Lung microvascular endothelial cell (primary cell): ENCODE results near the gene FAM174A. TPM values are rescaled to one million over a fixed set of nuclear protein-coding genes. Genes with fewer than 3 reads are reported as not detected.

Experiments used
- DNase-seq, 2 donors: peaks; one replicate each; pipeline versions ENCODE4 v3.0.0 to v3.0.0-alpha.2; 2010; ENCODE audit warnings: low read depth in 2 of 2
- total RNA-seq: library from RNA; depleted of rRNA; stranded (reverse); fragments of >200 nt; gene quantifications from 2 replicates; pipeline ENCODE4 v1.2.1, GENCODE V29; 2014

The FAM174A gene
- 15.0 and 28.4 TPM in 2 replicates for total RNA-seq

DNA sequence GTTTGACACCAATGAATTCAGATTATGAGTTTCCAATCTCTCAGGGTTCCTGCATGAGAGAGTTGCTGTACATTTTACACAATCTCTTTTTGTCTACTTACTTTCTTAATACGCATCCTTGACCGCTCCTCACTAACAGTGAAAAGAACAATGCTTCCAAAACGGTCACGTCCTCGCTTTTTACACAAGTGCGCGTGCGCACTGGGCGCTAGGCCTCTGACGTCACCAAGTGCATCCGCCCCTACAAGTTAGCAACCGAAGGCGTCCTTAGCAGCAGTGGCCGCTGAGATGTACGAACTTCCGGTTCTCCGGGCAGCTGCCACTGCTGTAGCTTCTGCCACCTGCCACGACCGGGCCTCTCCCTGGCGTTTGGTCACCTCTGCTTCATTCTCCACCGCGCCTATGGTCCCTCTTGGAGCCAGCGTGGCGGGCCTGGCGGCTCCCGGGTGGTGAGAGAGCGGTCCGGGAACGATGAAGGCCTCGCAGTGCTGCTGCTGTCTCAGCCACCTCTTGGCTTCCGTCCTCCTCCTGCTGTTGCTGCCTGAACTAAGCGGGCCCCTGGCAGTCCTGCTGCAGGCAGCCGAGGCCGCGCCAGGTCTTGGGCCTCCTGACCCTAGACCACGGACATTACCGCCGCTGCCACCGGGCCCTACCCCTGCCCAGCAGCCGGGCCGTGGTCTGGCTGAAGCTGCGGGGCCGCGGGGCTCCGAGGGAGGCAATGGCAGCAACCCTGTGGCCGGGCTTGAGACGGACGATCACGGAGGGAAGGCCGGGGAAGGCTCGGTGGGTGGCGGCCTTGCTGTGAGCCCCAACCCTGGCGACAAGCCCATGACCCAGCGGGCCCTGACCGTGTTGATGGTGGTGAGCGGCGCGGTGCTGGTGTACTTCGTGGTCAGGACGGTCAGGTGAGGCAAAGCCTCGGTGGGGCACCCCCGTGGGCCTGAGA lies at the start of gene FAM174A:
Gene FAM174A (plus strand): TSS at position 315 of the 946 bp plus-strand sequence. CDS start 157 bp downstream, at position 472.
- DNase-seq: peak; percentile 98

- DNase-seq: no peak
Measured at GRCh38 chr5:100493996-100494395, 41.2 kb upstream of the FAM174A start.

GRCh38 chr5:100496296-100496695 lies 38.9 kb upstream of the FAM174A start:
- DNase-seq: no peak

DNA sequence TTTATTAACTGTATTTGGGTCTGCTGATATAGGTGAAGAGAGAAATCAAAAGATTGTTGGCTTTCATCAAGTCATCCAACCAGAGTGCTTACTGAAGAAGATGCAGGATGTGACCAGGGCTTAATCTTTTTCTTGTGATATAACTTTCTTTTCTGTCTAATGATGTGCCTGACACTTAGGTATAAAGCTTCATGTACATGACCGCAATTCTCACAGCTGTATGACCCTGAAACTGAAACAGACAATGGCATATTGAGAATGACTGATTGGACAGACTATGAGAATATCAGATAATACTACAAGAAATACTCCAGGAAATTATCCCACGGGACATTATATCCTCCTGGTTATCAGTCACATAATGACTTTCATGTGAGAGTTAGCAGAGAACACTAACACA lies 32.5 kb upstream of the FAM174A start:
- no peak for DNase-seq

DNA sequence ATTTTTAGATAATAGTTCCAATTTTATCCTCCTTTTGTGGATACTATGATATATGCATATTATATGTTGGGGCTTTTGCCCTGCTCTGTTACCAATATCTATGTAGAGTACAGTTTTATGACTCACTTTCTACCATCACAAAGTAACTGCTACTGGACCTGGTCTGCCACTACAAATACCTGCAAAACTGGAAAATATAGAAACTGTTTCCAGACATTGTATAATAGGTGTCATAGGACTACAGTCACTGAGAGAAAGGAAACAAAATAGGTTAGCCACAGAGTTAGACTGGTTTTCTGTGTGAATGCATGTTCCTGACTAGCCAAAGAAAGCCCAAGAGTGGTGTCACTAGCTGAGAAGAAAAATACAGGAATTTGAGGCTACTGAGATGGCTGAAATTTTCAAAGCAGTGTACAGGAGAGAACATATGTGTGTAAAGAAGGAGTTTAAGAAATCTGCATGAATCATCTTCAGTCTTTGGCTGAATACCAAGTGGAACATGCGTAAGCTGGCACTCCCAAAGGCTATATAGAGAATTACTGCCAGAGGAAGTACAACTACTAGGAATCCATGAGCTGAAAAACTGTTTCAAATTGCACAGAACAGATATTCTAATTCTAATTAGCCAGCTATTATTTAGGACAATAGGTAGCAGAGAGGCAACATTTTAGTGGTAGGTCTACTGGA lies 29.0 kb upstream of the FAM174A start:
- peak in 1 of 2 donors; percentile 55 for DNase-seq

DNA sequence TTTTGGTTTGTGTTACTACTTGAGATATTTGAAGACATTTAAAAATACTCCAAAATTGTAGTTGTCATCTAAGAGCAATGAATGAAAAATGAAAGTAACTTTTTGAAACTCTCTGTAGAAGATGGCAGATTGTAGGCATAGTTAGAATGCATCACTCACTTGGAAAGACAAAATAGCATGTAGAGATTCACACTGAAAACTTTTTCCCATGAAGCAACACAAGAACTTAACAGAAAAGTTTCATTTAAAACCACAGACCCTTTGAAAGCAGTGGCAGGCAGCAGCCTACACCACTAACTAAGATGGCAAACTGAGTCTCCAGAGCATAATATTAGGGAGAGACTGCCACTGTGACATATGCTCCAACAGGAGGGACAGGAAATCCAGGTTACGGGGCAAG lies 18.9 kb upstream of the FAM174A start:
- DNase-seq: no peak

DNA sequence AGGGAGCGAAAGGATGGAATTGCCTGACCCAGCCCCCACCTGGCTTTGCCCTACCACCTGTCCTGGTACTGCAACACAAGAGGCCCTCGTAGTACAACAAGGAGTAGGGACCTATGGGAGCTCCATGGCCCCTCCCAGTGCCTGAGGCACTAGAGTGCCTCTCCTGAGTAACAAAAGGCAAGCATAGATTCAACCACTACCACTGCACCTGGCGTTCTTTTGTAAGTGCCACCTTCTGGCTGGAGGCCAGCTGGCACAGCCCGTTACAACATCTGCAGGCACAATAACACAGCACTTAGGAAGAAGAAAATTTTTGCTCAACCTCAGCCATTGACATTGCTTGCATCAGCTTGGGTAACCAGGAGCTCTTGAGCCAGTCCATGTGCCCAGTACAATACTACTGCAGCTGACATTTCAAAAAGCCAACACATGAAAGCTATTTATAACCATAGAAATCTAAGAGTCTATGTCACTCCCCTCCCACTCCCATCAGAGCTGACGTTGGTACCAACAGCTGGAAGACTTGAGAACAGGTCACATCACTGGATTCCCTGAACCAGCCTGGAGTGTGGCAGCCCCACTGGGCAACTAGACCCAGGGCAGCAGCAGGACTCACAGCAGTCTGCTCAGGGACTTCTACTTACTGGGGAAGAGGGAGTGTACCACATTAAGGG lies 17.7 kb upstream of the FAM174A start:
- DNase-seq: no peak

DNA sequence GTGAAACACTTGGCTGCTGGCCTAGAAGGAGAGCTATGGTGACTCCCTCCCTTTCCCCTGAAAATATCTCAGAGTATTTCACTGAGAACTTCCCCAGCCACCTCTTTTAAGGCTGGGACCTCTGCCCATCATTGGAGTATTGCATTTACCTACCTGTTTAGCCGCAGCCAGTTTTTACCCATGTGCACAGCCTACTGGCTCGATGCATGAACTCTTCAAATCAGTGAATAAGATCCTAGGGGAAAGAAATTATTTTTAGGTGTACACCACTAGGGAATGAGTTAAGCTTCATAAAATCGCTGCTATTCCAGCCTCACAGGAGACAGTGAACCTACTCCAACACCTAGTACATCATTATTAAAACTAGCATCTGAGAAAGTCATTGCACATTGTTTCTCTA lies 16.8 kb upstream of the FAM174A start:
- no peak for DNase-seq

GRCh38 chr5:100519075-100519474 lies 16.1 kb upstream of the FAM174A start:
- DNase-seq: no peak

GRCh38 chr5:100520348-100520747 lies 14.8 kb upstream of the FAM174A start:
- DNase-seq: no peak

DNA sequence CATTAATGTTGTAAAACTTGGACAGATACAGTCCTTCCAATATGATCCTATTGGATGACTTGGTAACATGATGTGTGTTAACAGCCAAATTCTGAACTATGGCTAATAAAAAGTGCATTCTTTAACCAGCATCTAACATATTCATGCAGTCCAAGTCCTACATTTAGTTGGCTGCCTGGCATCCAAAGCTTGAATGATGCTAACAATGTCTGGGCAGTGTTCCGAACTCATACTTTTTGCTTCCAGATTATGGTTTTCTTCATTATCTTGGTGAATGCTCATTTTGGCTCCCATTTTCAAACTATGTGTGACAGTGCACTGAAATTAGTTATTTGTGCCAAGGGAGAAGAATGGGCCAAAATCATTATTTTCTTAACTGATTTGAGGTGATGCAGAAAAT lies 2.8 kb downstream of the FAM174A start:
- DNase-seq: no peak

DNA sequence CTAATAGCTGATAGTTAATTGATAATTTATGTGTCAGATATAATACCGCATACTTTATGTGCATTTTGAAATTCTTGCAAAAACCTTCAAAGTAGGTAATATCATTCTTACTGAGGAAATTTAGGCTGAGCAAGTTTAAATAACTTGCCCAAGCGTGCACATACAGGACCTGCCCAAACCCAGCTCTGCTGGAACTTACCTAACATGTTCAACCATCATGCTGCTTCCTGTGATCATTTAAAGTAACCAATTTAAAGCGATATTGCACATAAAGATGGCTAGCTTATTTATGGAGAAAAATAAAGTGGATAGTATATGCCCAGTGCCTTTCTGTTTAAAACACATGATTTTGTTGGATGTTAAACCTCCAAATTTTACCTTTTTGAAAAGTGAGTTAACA lies 4.3 kb downstream of the FAM174A start:
- DNase-seq: no peak

DNA sequence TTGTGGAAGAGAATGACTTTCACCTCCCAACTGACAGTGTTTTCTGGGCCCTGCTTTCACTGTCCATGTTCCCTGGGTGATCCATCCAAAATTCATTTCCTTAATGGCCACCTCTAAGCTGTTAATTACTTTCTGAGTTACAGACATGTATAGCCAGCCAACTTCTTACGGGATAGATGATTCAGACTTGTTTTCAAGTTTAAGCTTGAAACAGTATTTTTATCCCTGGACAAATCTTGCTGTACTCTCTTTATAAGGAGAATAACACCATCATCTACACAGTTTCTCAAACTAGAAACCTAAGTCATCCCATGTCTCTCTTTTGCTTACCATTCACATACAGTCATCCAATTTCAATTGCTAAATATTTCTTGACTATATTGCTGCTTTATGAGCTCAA lies 6.9 kb downstream of the FAM174A start:
- no peak for DNase-seq

- DNase-seq: no peak
Measured at GRCh38 chr5:100546001-100546400, 10.8 kb downstream of the FAM174A start.

GRCh38 chr5:100550531-100551051 lies 15.4 kb downstream of the FAM174A start:
- DNase-seq: peak in 1 of 2 donors; percentile 37

DNA sequence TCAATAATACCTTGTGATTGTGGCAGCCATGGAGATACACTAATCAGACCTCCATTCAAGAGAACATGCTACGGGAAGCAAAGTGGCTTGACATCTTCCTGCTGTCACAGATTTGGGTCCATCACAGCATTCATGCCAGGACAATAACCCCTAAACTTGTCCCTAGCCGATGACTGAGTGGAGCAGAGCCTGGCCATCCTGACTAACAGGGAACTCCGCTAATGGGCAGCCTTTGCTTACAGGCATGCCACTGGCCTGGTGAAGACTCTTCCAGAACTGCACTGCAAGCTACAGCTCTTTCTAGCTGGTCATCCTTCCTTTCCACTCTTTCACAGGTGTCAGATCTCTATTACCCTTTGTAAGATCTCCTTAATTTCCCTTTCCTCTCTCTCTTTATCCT lies 16.0 kb downstream of the FAM174A start:
- DNase-seq: peak in 1 of 2 donors; percentile 4

DNA sequence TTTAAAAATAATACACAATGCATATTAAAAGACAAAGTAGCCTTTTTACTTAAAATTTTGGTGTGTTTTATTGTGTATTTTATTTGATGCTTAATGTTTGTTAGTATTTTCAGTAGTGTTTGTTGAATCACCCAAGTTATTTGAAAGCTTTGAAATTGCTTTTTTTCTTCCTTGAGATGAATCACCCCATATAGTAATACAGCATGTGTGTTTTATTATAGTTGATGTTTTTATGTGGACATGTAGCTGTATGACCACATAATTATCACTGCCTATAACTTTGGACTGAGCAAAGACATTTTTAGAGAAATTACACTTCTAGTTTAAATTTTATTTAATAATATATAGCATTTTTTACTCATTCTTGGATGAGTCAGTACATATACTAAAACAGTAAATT lies 18.0 kb downstream of the FAM174A start:
- no peak for DNase-seq

DNA sequence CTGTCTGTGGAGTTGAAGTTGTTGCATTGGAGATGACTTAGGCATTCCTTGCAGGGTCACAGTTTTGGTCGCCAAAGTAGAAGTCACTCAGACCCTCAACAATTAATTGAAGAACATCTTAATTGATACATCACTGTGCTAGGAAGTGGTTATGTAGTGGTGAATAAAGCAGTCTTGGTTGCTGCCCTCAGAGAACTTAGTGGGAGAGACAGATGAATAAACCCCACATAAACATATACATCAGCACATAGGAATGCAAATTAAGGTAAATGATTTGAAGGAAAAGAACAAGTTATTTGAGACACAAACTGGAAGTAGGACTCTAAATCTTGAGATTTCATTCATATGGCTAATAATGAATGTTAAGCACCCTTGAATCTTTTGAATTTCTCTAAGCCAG lies 25.7 kb downstream of the FAM174A start:
- no peak for DNase-seq

- no peak for DNase-seq
Measured at GRCh38 chr5:100562821-100563220, 27.6 kb downstream of the FAM174A start.

GRCh38 chr5:100566382-100567141 lies 31.4 kb downstream of the FAM174A start:
- no peak for DNase-seq

- peak; percentile 1 to 3 for DNase-seq
Measured at GRCh38 chr5:100574716-100575115, 39.5 kb downstream of the FAM174A start.
